Measurements from ENCODE around the gene FAAP100.

DNA sequence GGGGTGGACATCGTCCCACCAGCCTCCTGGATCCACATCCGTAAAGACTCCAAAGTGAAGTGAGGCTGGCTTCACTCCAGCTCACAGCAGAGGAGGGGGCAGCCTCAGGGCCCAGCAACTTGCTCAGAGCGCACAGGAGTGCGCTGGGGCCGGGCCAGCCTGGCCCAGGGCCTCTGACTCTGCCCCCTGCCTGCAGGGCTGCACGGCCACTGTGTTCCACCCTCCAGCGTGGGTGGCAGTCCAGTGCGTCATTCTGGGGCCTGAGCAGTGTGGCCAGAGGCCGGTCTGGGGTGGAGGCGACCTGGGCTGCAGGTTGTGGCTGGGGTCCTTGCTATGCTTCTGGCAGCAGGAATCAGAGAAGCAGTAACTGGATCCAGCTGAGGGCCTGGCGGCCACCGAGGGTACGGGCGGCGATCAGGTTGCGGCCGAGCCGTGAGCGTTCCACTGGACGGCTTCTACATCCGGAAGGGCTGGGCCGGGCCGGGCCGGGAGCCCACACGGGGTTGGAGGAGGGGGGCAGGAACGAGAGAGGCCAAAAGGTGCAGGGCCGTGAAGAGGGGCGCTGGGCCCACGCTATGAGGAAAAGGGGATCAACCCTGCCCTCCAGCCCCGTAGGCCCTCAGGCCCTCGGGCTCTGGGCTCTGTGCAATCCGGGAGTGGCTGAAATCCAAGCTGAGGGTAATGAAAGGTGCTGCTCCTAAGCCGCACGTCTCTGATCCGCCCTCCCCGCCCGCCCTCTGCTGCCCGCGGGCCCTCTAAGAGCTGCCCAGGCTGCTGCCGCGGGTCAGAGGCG, 24.4 kb downstream of the FAAP100 start, which contains the start of gene FSCN2:
- no peak for TF ChIP-seq POLR2A (IDR thresholded peaks at IDR 0.05)
- TF ChIP-seq, protein P1, sequence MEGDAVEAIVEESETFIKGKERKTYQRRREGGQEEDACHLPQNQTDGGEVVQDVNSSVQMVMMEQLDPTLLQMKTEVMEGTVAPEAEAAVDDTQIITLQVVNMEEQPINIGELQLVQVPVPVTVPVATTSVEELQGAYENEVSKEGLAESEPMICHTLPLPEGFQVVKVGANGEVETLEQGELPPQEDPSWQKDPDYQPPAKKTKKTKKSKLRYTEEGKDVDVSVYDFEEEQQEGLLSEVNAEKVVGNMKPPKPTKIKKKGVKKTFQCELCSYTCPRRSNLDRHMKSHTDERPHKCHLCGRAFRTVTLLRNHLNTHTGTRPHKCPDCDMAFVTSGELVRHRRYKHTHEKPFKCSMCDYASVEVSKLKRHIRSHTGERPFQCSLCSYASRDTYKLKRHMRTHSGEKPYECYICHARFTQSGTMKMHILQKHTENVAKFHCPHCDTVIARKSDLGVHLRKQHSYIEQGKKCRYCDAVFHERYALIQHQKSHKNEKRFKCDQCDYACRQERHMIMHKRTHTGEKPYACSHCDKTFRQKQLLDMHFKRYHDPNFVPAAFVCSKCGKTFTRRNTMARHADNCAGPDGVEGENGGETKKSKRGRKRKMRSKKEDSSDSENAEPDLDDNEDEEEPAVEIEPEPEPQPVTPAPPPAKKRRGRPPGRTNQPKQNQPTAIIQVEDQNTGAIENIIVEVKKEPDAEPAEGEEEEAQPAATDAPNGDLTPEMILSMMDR (IDR thresholded peaks at IDR 0.05), result no peak
